ENCODE measurements around the gene OR5AP2. TPM values are rescaled to one million over a fixed set of nuclear protein-coding genes. Genes with fewer than 3 reads are reported as not detected.
"Not testable (repeated sequence)": the region's sequence is repeated elsewhere in the genome, so short reads cannot be mapped to it uniquely, and the experiment has no call there.

Gene OR5AP2
- polyA plus RNA-seq (2013, experiment 1 of 4), result not detected
- polyA plus RNA-seq (2013, experiment 2 of 4), result not detected
- polyA plus RNA-seq (2013, experiment 3 of 4), result not detected
- polyA plus RNA-seq (2013, experiment 4 of 4), result not detected

GRCh38 chr11:56642339-56642738 lies at the start of gene OR5AP2:
TSS of gene OR5AP2 (minus strand) at chr11:56642439. CDS start at chr11:56642439, 0 bp downstream.
- Histone ChIP-seq H3K27me3 (ENCODE audit: control insufficient read depth, insufficient read depth, low read length, poor library complexity, severe bottlenecking) (no peaks in the 10 kb centered on the region), H3K4me1 (ENCODE audit: control insufficient read depth, insufficient read depth, low read length) (no peaks in the 10 kb centered on the region), H3K4me3 (ENCODE audit: insufficient read depth, low read depth, low read length) (no peak within 1 kb of the TSS), H3K9me3 (ENCODE audit: control insufficient read depth, low read length) (no peaks in the 10 kb centered on the region), H3K36me3 (ENCODE audit: control insufficient read depth, insufficient read depth, low read length) (no peaks in the 10 kb centered on the region), H3K27ac (ENCODE audit: insufficient read depth, low read depth, low read length, poor library complexity, severe bottlenecking) (no peak within 1 kb of the TSS)
- WGBS, 2 experiments, result 100% methylated on average over 2 of the region's 2 CpGs

DNA sequence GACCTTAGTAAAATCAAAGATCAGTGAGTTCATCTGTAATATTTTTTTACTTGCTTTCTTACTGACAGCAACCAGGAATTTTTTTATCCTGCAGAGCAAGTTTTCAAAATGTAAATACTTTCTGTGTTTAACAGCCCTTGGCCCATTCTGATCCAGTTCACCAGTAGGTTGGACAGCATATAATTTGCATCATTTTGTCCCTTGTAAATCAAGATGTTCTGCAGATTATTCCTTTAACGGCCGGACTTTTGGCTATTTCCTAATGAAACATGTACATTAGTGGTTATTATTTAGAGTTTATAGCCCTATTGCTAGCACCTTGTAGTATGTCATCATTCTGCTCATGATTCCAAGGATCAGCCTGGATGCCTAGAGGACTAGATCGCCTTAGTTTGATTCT lies 48.9 kb upstream of the OR5AP2 start:
- not testable (repeated sequence) for H3K36me3 ChIP-seq (ENCODE audit: control insufficient read depth, insufficient read depth, low read length); H3K4me1 ChIP-seq (ENCODE audit: control insufficient read depth, insufficient read depth, low read length); H3K27me3 ChIP-seq (ENCODE audit: control insufficient read depth, insufficient read depth, low read length, poor library complexity, severe bottlenecking); H3K9me3 ChIP-seq (ENCODE audit: control insufficient read depth, low read length); H3K27ac ChIP-seq (ENCODE audit: insufficient read depth, low read depth, low read length, poor library complexity, severe bottlenecking); H3K4me3 ChIP-seq (ENCODE audit: insufficient read depth, low read depth, low read length)
- WGBS, 2 experiments, result 97 to 100% methylated on average over 2 of the region's 3 CpGs

GRCh38 chr11:56688554-56689100 lies 46.4 kb upstream of the OR5AP2 start:
- no peak overlapping the region for H3K4me3 ChIP-seq (ENCODE audit: insufficient read depth, low read depth, low read length)
- 100% methylated on average over 1 of the region's 1 CpG; no CpG with 5 or more reads in 1 of the 2 experiments for WGBS, 2 experiments
- no peaks in the 10 kb centered on the region for H3K36me3 ChIP-seq (ENCODE audit: control insufficient read depth, insufficient read depth, low read length)
- no peak overlapping the region for H3K27ac ChIP-seq (ENCODE audit: insufficient read depth, low read depth, low read length, poor library complexity, severe bottlenecking)
- H3K4me1 ChIP-seq (ENCODE audit: control insufficient read depth, insufficient read depth, low read length), result no peaks in the 10 kb centered on the region
- no peaks in the 10 kb centered on the region for H3K9me3 ChIP-seq (ENCODE audit: control insufficient read depth, low read length)
- H3K27me3 ChIP-seq (ENCODE audit: control insufficient read depth, insufficient read depth, low read length, poor library complexity, severe bottlenecking), result no peaks in the 10 kb centered on the region

- Histone ChIP-seq H3K4me3 (ENCODE audit: insufficient read depth, low read depth, low read length) (no peak overlapping the region), H3K4me1 (ENCODE audit: control insufficient read depth, insufficient read depth, low read length) (no peaks in the 10 kb centered on the region), H3K27ac (ENCODE audit: insufficient read depth, low read depth, low read length, poor library complexity, severe bottlenecking) (no peak overlapping the region), H3K27me3 (ENCODE audit: control insufficient read depth, insufficient read depth, low read length, poor library complexity, severe bottlenecking) (no peaks in the 10 kb centered on the region), H3K9me3 (ENCODE audit: control insufficient read depth, low read length) (no peaks in the 10 kb centered on the region), H3K36me3 (ENCODE audit: control insufficient read depth, insufficient read depth, low read length) (no peaks in the 10 kb centered on the region)
- 97 to 100% methylated on average over 2 of the region's 2 CpGs for WGBS, 2 experiments
Measured at GRCh38 chr11:56670984-56671383, 28.7 kb upstream of the OR5AP2 start.

DNA sequence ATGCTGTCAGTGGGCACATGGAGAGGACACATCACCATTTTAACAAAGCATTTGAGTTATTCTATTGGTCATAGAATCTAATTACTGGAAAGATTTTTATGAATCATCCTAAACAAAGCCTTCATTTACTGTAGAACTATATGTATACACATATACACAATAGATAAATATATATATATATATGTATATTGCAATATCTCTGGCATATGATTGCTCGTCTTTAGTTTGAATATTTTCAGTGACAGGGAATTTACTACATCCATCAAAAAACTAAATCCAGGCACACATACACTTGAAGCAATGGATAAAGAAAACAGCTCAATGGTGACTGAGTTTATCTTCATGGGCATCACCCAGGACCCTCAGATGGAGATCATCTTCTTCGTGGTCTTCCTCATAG lies 21.1 kb upstream of the OR5AP2 start, which contains the start of gene OR5AR1:
Gene OR5AR1, plus strand, starts transcription at position 301 of the 400 bp plus-strand sequence. Its CDS starts 0 bp downstream, at position 301.
- no peak within 1 kb of the TSS for H3K27ac ChIP-seq (ENCODE audit: insufficient read depth, low read depth, low read length, poor library complexity, severe bottlenecking)
- H3K4me3 ChIP-seq (ENCODE audit: insufficient read depth, low read depth, low read length), result no peak within 1 kb of the TSS
- H3K27me3 ChIP-seq (ENCODE audit: control insufficient read depth, insufficient read depth, low read length, poor library complexity, severe bottlenecking), result no peaks in the 10 kb centered on the region
- H3K4me1 ChIP-seq (ENCODE audit: control insufficient read depth, insufficient read depth, low read length), result peaks cover 10% of the 10 kb centered on the region
- H3K9me3 ChIP-seq (ENCODE audit: control insufficient read depth, low read length), result no peaks in the 10 kb centered on the region
- 83 to 88% methylated on average over 1 of the region's 2 CpGs for WGBS, 2 experiments
- H3K36me3 ChIP-seq (ENCODE audit: control insufficient read depth, insufficient read depth, low read length), result no peaks in the 10 kb centered on the region

DNA sequence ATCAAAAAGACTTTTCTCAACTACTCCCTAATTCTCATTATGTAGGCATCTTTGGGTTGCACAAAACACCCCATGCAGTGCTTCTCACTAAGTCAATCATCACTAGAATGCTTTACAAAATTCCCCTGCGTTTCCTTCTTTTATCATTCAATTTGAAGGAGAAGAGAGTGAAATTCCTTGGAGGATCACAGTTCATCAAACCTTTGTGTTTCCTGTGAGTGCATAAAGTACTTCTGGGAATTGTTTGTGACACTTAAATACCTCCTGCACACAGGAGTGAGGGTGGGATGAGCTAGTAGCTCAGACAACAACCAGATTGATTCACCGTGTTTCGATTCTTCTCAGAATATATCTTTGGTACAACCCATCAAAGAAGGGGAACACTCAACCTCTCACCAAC lies 17.5 kb upstream of the OR5AP2 start:
- H3K27ac ChIP-seq (ENCODE audit: insufficient read depth, low read depth, low read length, poor library complexity, severe bottlenecking), result peak overlapping the region; percentile 62
- no peaks in the 10 kb centered on the region for H3K27me3 ChIP-seq (ENCODE audit: control insufficient read depth, insufficient read depth, low read length, poor library complexity, severe bottlenecking)
- H3K36me3 ChIP-seq (ENCODE audit: control insufficient read depth, insufficient read depth, low read length), result no peaks in the 10 kb centered on the region
- peaks cover 10% of the 10 kb centered on the region for H3K4me1 ChIP-seq (ENCODE audit: control insufficient read depth, insufficient read depth, low read length)
- WGBS, 2 experiments, result 0% methylated on average over 2 to 3 of the region's 3 CpGs
- no peak overlapping the region for H3K4me3 ChIP-seq (ENCODE audit: insufficient read depth, low read depth, low read length)
- no peaks in the 10 kb centered on the region for H3K9me3 ChIP-seq (ENCODE audit: control insufficient read depth, low read length)

GRCh38 chr11:56637500-56637899 lies 4.7 kb downstream of the OR5AP2 start:
- no peaks in the 10 kb centered on the region for H3K36me3 ChIP-seq (ENCODE audit: control insufficient read depth, insufficient read depth, low read length)
- no peak overlapping the region for H3K27ac ChIP-seq (ENCODE audit: insufficient read depth, low read depth, low read length, poor library complexity, severe bottlenecking)
- H3K9me3 ChIP-seq (ENCODE audit: control insufficient read depth, low read length), result no peaks in the 10 kb centered on the region
- H3K4me1 ChIP-seq (ENCODE audit: control insufficient read depth, insufficient read depth, low read length), result no peaks in the 10 kb centered on the region
- H3K27me3 ChIP-seq (ENCODE audit: control insufficient read depth, insufficient read depth, low read length, poor library complexity, severe bottlenecking), result no peaks in the 10 kb centered on the region
- no peak overlapping the region for H3K4me3 ChIP-seq (ENCODE audit: insufficient read depth, low read depth, low read length)
- 91 to 96% methylated on average over 3 of the region's 3 CpGs for WGBS, 2 experiments

DNA sequence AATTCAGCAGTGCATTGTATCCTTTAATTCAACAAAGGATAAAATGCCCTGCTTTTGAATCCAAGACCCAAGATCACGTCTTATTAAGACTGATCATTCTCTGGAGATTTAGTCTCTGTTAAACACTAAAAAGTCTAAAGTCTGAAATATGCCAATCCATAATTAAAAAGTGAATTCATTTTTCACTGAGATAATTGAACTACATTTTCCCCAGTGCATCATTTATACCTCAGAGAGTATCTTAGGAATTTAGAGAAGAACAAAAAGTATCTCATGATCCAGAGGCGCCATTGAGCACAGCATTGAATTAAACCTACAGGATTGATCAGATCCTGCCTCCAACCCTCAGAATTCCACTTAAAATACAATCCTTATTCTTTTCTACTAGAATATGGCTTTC lies 5.4 kb downstream of the OR5AP2 start:
- Histone ChIP-seq H3K36me3 (ENCODE audit: control insufficient read depth, insufficient read depth, low read length) (no peaks in the 10 kb centered on the region), H3K9me3 (ENCODE audit: control insufficient read depth, low read length) (no peaks in the 10 kb centered on the region), H3K4me3 (ENCODE audit: insufficient read depth, low read depth, low read length) (no peak overlapping the region), H3K4me1 (ENCODE audit: control insufficient read depth, insufficient read depth, low read length) (no peaks in the 10 kb centered on the region), H3K27me3 (ENCODE audit: control insufficient read depth, insufficient read depth, low read length, poor library complexity, severe bottlenecking) (no peaks in the 10 kb centered on the region), H3K27ac (ENCODE audit: insufficient read depth, low read depth, low read length, poor library complexity, severe bottlenecking) (no peak overlapping the region)
- 93 to 96% methylated on average over 2 of the region's 2 CpGs for WGBS, 2 experiments

DNA sequence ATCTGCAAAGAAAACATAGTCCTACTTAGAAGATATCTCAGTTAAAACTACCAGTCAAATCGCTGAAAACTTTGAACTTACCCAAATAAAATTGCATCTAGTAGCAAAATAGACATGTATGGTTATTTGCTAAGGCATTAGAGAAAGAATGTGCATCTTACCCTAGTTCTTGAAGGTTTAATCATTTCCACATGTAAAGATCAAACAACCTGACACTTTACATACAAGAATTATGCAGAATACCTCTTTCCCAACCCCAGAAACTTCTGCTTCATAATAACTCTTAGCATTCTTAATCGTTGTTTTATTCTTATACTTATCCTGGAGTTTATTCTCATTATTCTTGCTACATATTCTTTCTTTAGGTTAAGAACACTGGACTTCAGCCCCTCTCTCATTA lies 9.9 kb downstream of the OR5AP2 start:
- Histone ChIP-seq H3K4me3 (ENCODE audit: insufficient read depth, low read depth, low read length) (no peak overlapping the region), H3K9me3 (ENCODE audit: control insufficient read depth, low read length) (no peaks in the 10 kb centered on the region), H3K27me3 (ENCODE audit: control insufficient read depth, insufficient read depth, low read length, poor library complexity, severe bottlenecking) (no peaks in the 10 kb centered on the region), H3K36me3 (ENCODE audit: control insufficient read depth, insufficient read depth, low read length) (no peaks in the 10 kb centered on the region), H3K27ac (ENCODE audit: insufficient read depth, low read depth, low read length, poor library complexity, severe bottlenecking) (no peak overlapping the region), H3K4me1 (ENCODE audit: control insufficient read depth, insufficient read depth, low read length) (no peaks in the 10 kb centered on the region)
- 100% methylated on average over 1 to 2 of the region's 2 CpGs for WGBS, 2 experiments

DNA sequence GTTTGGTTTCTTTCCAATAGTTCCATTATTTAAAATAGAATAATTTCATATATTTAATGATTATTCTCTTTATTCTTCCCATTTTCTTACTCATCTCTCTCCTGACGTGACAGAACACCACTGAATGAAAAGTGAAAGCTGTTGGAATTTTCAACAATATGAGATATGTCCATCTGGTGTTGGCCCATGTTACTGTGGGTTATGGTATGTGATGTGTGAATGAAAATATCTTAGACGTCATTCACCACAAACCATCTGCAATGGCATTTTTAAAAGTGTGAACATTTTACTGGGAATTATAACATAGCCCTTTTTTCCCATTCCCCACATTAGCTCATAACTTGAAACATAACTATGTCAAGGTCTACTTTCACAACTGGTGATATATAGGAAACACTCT lies 16.3 kb downstream of the OR5AP2 start:
- H3K36me3 ChIP-seq (ENCODE audit: control insufficient read depth, insufficient read depth, low read length), result no peaks in the 10 kb centered on the region
- H3K4me3 ChIP-seq (ENCODE audit: insufficient read depth, low read depth, low read length), result no peak overlapping the region
- H3K9me3 ChIP-seq (ENCODE audit: control insufficient read depth, low read length), result no peaks in the 10 kb centered on the region
- no peaks in the 10 kb centered on the region for H3K4me1 ChIP-seq (ENCODE audit: control insufficient read depth, insufficient read depth, low read length)
- WGBS, 2 experiments, result 100% methylated on average over 1 of the region's 2 CpGs
- H3K27ac ChIP-seq (ENCODE audit: insufficient read depth, low read depth, low read length, poor library complexity, severe bottlenecking), result no peak overlapping the region
- no peaks in the 10 kb centered on the region for H3K27me3 ChIP-seq (ENCODE audit: control insufficient read depth, insufficient read depth, low read length, poor library complexity, severe bottlenecking)

All from ectodermal cell (in vitro differentiated cells).